Kidney (tissue), 14 donors: ENCODE results near the gene RPL36. TPM values are rescaled to one million over a fixed set of nuclear protein-coding genes. Genes with fewer than 3 reads are reported as not detected.

ENCODE experiments used
- DNase-seq, 5 donors: peaks; one replicate each; pipeline ENCODE4 v3.0.0-alpha.2; 2013 to 2020
- FAIRE-seq: peaks from 2 replicates; lab custom pipeline; 2012; peaks lifted over from hg19 to GRCh38; lab: Jason Lieb, UNC
- H3K27ac ChIP-seq, 2 donors: one replicate each; pipeline ENCODE4 v1.7.0; 2013; ENCODE audit warnings: low read depth in 2 of 2, low read length in 2 of 2, inconsistent platforms in 1 of 2
- H3K27me3 ChIP-seq: one replicate; pipeline ENCODE4 v1.7.1; 2013; ENCODE audit warnings: low read length, inconsistent platforms; ENCODE audit not compliant: control insufficient read depth, insufficient read depth
- H3K36me3 ChIP-seq, 3 donors: one replicate each; pipeline versions ENCODE4 v1.7.0 to v1.7.1; 2013; ENCODE audit warnings: low read length in 3 of 3, control low read depth in 1 of 3, inconsistent platforms in 1 of 3; ENCODE audit not compliant: insufficient read depth in 3 of 3, control insufficient read depth in 2 of 3
- H3K4me1 ChIP-seq, 3 donors: one replicate each; pipeline versions ENCODE4 v1.7.0 to v1.7.1; 2013; ENCODE audit warnings: low read length in 3 of 3, inconsistent platforms in 1 of 3, low read depth in 1 of 3; ENCODE audit not compliant: control insufficient read depth in 2 of 3, insufficient read depth in 2 of 3
- H3K4me3 ChIP-seq, 3 donors: one replicate each; pipeline versions ENCODE4 v1.7.0 to v1.8.1; 2013; ENCODE audit warnings: low read length in 3 of 3, control low read depth in 1 of 3, inconsistent platforms in 1 of 3
- H3K9ac ChIP-seq, 3 donors: one replicate each; pipeline versions ENCODE4 v1.7.0 to v1.7.1; 2013; ENCODE audit warnings: low read length in 3 of 3, control low read depth in 1 of 3, inconsistent platforms in 1 of 3
- H3K9me3 ChIP-seq, 3 donors: one replicate each; pipeline versions ENCODE4 v1.7.0 to v1.7.1; 2013; ENCODE audit warnings: low read length in 3 of 3, control low read depth in 1 of 3, inconsistent platforms in 1 of 3; ENCODE audit not compliant: control insufficient read depth in 2 of 3, insufficient read depth in 1 of 3
- intact Hi-C: fragments of 100-400 bp; cut with DNase I; formaldehyde crosslinking; loops from one replicate; pipeline ENCODE4 v1.11.1; 2022
- polyA plus RNA-seq: library from polyadenylated mRNA; stranded (reverse); fragments of 350-450 nt; fragmentation: Illumina TruSeq; extraction: RNeasy Lipid Tissue Mini Kit (QIAGEN cat#74804); gene quantifications from one replicate; pipeline ENCODE4 v1.2.3, GENCODE V29; 2014; ENCODE audit warnings: low read depth, low replicate concordance; ENCODE audit not compliant: insufficient read depth
- total RNA-seq: library from RNA; stranded (reverse); fragmentation: NEBNext Ultra II Directional; extraction: Animal tissue kit (Norgen Biotek cat#: 25700); gene quantifications from one replicate; pipeline ENCODE4 v1.2.1, GENCODE V29; 2021
- TF ChIP-seq, protein P1 (sequence below): IDR thresholded peaks from 3 replicates; pipeline ENCODE4 v1.5.1; 2012; ENCODE audit warnings: mild to moderate bottlenecking, moderate library complexity, borderline replicate concordance; ENCODE audit not compliant: insufficient read depth; ENCODE audit errors: extremely low read depth
- donor health status: control.
- donor health status: control.
- donor health status: control.
- donor health status: control.
- donor health status: control.
- donor health status: DM: yes; HTN: yes; CAD: no.
- donor health status: Normal renal cell carcinoma (clear cell type).

RPL36 gene
- total and polyA plus RNA-seq, 2 donors from 2014 or later: 564 to 1,593 TPM

DNA sequence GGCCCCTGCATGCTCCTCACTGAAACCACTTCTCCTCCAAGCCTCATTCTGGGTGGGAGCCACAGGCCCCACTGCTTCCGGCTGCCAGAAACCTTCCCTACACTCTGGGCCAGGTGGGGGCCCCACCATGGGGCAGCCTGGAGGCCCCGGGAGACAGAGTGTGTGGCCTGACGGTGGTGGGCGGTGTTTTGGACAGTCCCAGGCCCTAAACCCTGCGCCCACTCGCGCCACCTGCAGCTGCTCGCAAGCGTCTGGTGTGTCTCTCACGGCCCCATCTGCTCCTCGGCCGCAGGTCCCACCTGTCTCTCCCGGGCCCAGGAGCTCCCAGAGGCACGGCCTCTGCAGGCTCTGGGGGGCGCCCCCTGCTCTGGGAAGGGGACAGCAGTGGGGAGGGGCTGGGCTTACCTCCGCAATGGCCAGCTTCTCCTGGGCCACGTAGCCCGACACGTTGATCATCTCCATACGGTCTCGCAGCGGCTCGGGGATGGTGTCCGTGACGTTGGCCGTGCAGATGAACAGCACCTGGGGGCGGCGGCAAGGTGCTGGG is 5.6 kb downstream of the RPL36 start:
- Histone ChIP-seq H3K27ac (no peak overlapping the region), H3K4me3 (no peak overlapping the region), H3K4me1 (peaks cover 0 to 9% (median 4%) of the 10 kb centered on the region in 3 donors), H3K27me3 (no peaks in the 10 kb centered on the region), H3K36me3 (peaks cover 2 to 28% (median 14%) of the 10 kb centered on the region in 3 donors), H3K9ac (no peak overlapping the region), H3K9me3 (no peaks in the 10 kb centered on the region)
- intact Hi-C loops: no loop called here
- FAIRE-seq (no peak), DNase-seq (no peak)
- TF ChIP-seq, protein P1, sequence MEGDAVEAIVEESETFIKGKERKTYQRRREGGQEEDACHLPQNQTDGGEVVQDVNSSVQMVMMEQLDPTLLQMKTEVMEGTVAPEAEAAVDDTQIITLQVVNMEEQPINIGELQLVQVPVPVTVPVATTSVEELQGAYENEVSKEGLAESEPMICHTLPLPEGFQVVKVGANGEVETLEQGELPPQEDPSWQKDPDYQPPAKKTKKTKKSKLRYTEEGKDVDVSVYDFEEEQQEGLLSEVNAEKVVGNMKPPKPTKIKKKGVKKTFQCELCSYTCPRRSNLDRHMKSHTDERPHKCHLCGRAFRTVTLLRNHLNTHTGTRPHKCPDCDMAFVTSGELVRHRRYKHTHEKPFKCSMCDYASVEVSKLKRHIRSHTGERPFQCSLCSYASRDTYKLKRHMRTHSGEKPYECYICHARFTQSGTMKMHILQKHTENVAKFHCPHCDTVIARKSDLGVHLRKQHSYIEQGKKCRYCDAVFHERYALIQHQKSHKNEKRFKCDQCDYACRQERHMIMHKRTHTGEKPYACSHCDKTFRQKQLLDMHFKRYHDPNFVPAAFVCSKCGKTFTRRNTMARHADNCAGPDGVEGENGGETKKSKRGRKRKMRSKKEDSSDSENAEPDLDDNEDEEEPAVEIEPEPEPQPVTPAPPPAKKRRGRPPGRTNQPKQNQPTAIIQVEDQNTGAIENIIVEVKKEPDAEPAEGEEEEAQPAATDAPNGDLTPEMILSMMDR: no peak

DNA sequence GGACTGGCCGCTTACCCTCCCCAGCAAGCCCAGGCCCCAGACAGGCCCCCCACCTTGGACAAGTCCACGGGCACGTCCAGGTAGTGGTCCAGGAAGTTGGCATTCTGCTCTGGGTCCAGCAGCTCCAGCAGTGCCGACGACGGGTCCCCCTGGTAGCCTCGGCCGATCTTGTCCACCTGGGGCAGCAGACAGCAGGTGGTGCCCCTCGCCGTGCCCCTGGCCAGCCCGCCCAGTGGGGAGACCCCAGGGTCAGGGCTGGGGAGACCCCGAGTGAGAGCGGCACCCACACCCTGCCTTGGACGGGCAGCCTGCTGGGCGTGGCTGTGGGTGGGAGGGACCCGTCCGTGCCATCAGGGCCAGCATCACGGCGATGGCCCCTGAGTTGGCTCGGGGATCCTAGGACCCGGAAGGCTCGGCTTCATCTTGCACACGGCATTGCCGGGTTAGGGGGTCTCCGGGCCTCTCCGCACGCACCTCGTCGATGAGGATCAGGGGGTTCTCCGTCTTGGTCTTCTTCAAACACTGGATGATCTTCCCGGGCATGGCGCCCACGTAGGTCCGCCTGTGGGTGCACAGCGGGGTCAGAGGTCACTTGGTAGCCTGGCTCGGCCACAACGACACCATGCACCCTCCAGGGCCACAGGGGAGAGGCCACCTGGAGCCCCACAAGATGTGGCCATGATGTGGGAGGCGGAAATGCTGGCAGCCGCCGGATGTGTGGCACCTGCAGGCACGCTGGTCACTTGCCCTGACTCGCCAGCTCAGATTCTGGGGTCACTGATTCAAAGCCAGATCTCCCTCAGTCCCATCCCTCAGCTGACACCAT is 6.3 kb downstream of the RPL36 start:
- no peak for FAIRE-seq
- Histone ChIP-seq H3K36me3 (peaks cover 2 to 28% (median 15%) of the 10 kb centered on the region in 3 donors), H3K4me1 (peaks cover 0 to 9% (median 4%) of the 10 kb centered on the region in 3 donors), H3K27me3 (no peaks in the 10 kb centered on the region), H3K9ac (no peak overlapping the region), H3K4me3 (no peak overlapping the region), H3K27ac (no peak overlapping the region), H3K9me3 (no peaks in the 10 kb centered on the region)
- DNase-seq: no peak
- intact Hi-C loops: no loop called here
- TF ChIP-seq, protein P1: no peak

DNA sequence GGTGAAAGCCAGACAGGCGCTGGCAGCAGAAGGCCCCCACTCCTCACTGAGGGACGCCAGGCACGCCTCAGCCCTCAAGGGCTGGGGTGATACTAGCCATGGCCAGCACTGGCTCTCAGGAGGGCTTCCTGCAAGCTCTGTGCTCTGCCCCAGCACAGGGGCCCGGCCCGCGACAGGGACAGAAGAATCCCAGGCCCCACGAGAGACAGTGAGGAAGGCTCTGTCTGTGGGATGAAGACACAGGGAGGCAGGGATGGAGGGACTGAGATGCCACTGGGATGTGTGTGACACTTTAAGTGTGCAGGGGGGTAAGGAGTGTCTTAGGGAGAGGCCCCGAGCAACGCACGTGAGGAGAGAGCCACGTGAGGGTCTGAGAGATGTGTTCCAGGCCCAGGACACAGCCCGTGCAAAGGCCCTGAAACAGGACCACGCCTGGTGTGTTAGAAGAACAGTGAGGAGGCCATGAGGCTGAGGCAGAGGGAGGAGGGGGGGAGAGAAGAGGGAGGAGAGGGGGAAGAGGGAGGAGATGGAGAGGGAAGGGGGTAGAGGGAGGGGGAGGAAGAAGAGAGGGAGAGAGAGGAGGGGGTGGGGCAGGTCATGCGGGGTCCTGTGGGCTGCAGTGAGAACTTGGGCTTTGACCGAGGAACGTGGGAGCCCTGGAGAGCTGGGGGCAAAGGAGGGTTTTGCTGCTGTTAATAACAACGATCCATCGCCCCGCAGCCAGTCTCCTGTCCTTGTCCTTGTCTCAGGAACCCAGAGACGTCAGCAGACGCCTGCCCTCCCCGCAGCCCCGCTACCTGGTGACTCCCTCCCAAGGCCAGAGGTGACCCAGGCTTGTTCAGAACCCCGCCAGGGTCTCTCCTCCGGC is 7.2 kb downstream of the RPL36 start:
- Histone ChIP-seq H3K36me3 (peaks cover 2 to 23% (median 12%) of the 10 kb centered on the region in 3 donors), H3K4me1 (peaks cover 0 to 3% (median 0%) of the 10 kb centered on the region in 3 donors)
- FAIRE-seq: no peak

More for the DNA sequence above, 7.2 kb downstream of the RPL36 start:
- no peak for DNase-seq
- H3K27ac ChIP-seq: no peak overlapping the region
- no peaks in the 10 kb centered on the region for H3K27me3 ChIP-seq
- TF ChIP-seq, protein P1: no peak
- H3K9ac ChIP-seq: no peak overlapping the region
- no peaks in the 10 kb centered on the region for H3K9me3 ChIP-seq
- intact Hi-C loops: no loop called here
- no peak overlapping the region for H3K4me3 ChIP-seq
